Measurements from ENCODE around the gene B4GALNT4. TPM values are rescaled to one million over a fixed set of nuclear protein-coding genes. Genes with fewer than 3 reads are reported as not detected.
"Not testable (repeated sequence)": the region's sequence is repeated elsewhere in the genome, so short reads cannot be mapped to it uniquely, and the experiment has no call there.

The B4GALNT4 gene
- total RNA-seq, 1 experiment from 2014 or later, result 1.9 TPM

DNA sequence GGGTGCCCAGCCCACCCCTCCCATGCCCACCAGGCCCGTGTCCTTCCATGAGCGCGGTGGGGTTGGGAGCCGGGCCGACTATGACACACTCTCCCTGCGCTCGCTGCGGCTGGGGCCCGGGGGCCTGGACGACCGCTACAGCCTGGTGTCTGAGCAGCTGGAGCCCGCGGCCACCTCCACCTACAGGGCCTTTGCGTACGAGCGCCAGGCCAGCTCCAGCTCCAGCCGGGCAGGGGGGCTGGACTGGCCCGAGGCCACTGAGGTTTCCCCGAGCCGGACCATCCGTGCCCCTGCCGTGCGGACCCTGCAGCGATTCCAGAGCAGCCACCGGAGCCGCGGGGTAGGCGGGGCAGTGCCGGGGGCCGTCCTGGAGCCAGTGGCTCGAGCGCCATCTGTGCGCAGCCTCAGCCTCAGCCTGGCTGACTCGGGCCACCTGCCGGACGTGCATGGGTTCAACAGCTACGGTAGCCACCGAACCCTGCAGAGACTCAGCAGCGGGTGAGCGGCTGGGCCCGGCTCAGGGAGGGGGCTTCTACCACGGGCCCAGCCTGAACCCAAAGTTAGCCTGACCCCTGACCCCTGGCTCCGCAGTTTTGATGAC, 27.7 kb downstream of the B4GALNT4 start:
- no peak overlapping the region for H3K27ac Mint-ChIP-seq (ENCODE audit: unreplicated experiment)
- TF ChIP-seq, protein P1, sequence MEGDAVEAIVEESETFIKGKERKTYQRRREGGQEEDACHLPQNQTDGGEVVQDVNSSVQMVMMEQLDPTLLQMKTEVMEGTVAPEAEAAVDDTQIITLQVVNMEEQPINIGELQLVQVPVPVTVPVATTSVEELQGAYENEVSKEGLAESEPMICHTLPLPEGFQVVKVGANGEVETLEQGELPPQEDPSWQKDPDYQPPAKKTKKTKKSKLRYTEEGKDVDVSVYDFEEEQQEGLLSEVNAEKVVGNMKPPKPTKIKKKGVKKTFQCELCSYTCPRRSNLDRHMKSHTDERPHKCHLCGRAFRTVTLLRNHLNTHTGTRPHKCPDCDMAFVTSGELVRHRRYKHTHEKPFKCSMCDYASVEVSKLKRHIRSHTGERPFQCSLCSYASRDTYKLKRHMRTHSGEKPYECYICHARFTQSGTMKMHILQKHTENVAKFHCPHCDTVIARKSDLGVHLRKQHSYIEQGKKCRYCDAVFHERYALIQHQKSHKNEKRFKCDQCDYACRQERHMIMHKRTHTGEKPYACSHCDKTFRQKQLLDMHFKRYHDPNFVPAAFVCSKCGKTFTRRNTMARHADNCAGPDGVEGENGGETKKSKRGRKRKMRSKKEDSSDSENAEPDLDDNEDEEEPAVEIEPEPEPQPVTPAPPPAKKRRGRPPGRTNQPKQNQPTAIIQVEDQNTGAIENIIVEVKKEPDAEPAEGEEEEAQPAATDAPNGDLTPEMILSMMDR (IDR thresholded peaks at IDR 0.05; ENCODE audit: unreplicated experiment), result no peak
- no peaks in the 10 kb centered on the region for H3K27me3 Mint-ChIP-seq (ENCODE audit: unreplicated experiment)
- H3K9me3 Mint-ChIP-seq (ENCODE audit: low read depth, unreplicated experiment), result no peaks in the 10 kb centered on the region
- H3K4me1 Mint-ChIP-seq (ENCODE audit: low read depth, unreplicated experiment), result peaks cover 8% of the 10 kb centered on the region
- intact Hi-C loops (cut with micrococcal nuclease; ENCODE audit: unreplicated experiment), result no loop called here
- CTCF ChIA-PET, result interaction anchor here (0.9 to 1.3 kb wide), 2 partner anchors 51 to 129 kb away, joined by 3 to 9 read pairs; no protein-coding TSS in a partner anchor
- BruUV-seq (replicated peaks), result no TSS peak
- no peak for DNase-seq
- H3K4me3 Mint-ChIP-seq (ENCODE audit: low read depth, unreplicated experiment), result no peak overlapping the region
- H3K36me3 Mint-ChIP-seq (ENCODE audit: insufficient read depth, unreplicated experiment), result peaks cover 60% of the 10 kb centered on the region

DNA sequence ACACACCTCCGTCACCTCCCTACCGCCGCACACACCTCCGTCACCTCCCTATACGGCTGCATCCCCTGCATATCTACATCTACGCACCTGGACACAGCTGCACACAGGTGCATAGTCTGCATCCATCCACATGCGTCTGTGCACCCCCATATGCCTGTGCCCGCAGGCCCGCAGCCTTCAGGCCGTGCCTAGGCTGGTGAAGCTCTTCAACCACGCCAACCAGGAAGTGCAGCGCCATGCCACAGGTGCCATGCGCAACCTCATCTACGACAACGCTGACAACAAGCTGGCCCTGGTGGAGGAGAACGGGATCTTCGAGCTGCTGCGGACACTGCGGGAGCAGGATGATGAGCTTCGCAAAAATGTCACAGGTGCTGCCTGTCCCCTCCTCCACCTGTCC, 29.5 kb downstream of the B4GALNT4 start:
- no peak overlapping the region for H3K4me3 Mint-ChIP-seq (ENCODE audit: low read depth, unreplicated experiment)
- no peaks in the 10 kb centered on the region for H3K27me3 Mint-ChIP-seq (ENCODE audit: unreplicated experiment)
- intact Hi-C loops (cut with micrococcal nuclease; ENCODE audit: unreplicated experiment), result no loop called here
- BruUV-seq (replicated peaks), result no TSS peak
- H3K9me3 Mint-ChIP-seq (ENCODE audit: low read depth, unreplicated experiment), result no peaks in the 10 kb centered on the region
- CTCF ChIA-PET, result no interaction called here
- H3K36me3 Mint-ChIP-seq (ENCODE audit: insufficient read depth, unreplicated experiment), result peaks cover 62% of the 10 kb centered on the region
- H3K27ac Mint-ChIP-seq (ENCODE audit: unreplicated experiment), result no peak overlapping the region
- DNase-seq, result no peak
- TF ChIP-seq, protein P1 (IDR thresholded peaks at IDR 0.05; ENCODE audit: unreplicated experiment), result no peak
- peaks cover 8% of the 10 kb centered on the region for H3K4me1 Mint-ChIP-seq (ENCODE audit: low read depth, unreplicated experiment)

- CTCF ChIA-PET, result no interaction called here
- H3K27me3 Mint-ChIP-seq (ENCODE audit: unreplicated experiment), result no peaks in the 10 kb centered on the region
- intact Hi-C loops (cut with micrococcal nuclease; ENCODE audit: unreplicated experiment), result no loop called here
- TF ChIP-seq, protein P1 (IDR thresholded peaks at IDR 0.05; ENCODE audit: unreplicated experiment), result no peak
- H3K4me1 Mint-ChIP-seq (ENCODE audit: low read depth, unreplicated experiment), result peaks cover 8% of the 10 kb centered on the region
- BruUV-seq (replicated peaks), result no TSS peak
- H3K27ac Mint-ChIP-seq (ENCODE audit: unreplicated experiment), result peak overlapping the region; percentile 27
- DNase-seq, result no peak
- no peaks in the 10 kb centered on the region for H3K9me3 Mint-ChIP-seq (ENCODE audit: low read depth, unreplicated experiment)
- H3K4me3 Mint-ChIP-seq (ENCODE audit: low read depth, unreplicated experiment), result no peak overlapping the region
- H3K36me3 Mint-ChIP-seq (ENCODE audit: insufficient read depth, unreplicated experiment), result peaks cover 62% of the 10 kb centered on the region
These were observed 30.5 kb downstream of the B4GALNT4 start for GRCh38 chr11:399731-400211.

DNA sequence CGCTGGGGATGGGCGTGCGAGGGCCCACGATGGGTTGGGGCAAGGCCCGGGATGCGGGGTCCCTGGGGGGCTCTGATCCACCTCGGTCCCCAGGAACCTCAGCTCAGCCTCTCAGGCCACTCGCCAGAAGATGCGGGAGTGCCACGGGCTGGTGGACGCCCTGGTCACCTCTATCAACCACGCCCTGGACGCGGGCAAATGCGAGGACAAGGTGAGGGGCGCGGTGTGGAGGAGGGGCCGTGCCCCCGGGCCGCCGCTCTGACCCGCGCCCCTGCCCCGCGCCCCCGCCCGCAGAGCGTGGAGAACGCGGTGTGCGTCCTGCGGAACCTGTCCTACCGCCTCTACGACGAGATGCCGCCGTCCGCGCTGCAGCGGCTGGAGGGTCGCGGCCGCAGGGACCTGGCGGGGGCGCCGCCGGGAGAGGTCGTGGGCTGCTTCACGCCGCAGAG, 31.0 kb downstream of the B4GALNT4 start:
- Mint-ChIP-seq H3K4me3 (ENCODE audit: low read depth, unreplicated experiment) (no peak overlapping the region), H3K4me1 (ENCODE audit: low read depth, unreplicated experiment) (peaks cover 8% of the 10 kb centered on the region), H3K36me3 (ENCODE audit: insufficient read depth, unreplicated experiment) (peaks cover 62% of the 10 kb centered on the region), H3K27ac (ENCODE audit: unreplicated experiment) (peak overlapping the region; percentile 27), H3K27me3 (ENCODE audit: unreplicated experiment) (no peaks in the 10 kb centered on the region), H3K9me3 (ENCODE audit: low read depth, unreplicated experiment) (no peaks in the 10 kb centered on the region)
- no TSS peak for BruUV-seq (replicated peaks)
- intact Hi-C loops (cut with micrococcal nuclease; ENCODE audit: unreplicated experiment), result no loop called here
- CTCF ChIA-PET, result no interaction called here
- TF ChIP-seq, protein P1 (IDR thresholded peaks at IDR 0.05; ENCODE audit: unreplicated experiment), result no peak
- DNase-seq, result no peak

DNA sequence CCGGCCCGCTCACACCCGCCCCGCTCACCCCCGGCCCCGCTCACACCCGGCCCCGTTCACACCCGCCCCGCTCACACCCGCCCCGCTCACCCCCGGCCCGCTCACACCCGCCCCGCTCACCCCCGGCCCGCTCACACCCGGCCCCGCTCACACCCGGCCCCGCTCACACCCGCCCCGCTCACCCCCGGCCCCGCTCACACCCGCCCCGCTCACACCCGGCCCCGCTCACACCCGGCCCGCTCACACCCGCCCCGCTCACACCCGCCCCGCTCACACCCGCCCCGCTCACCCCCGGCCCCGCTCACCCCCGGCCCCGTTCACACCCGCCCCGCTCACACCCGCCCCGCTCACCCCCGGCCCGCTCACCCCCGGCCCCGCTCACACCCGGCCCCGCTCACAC, 31.9 kb downstream of the B4GALNT4 start:
- not testable (repeated sequence) for H3K4me3 Mint-ChIP-seq (ENCODE audit: low read depth, unreplicated experiment)

More for the DNA sequence above, 31.9 kb downstream of the B4GALNT4 start:
- peaks cover 63% of the 10 kb centered on the region for H3K36me3 Mint-ChIP-seq (ENCODE audit: insufficient read depth, unreplicated experiment)
- H3K4me1 Mint-ChIP-seq (ENCODE audit: low read depth, unreplicated experiment); intact Hi-C loops (cut with micrococcal nuclease; ENCODE audit: unreplicated experiment); H3K27me3 Mint-ChIP-seq (ENCODE audit: unreplicated experiment); CTCF ChIA-PET; DNase-seq; H3K27ac Mint-ChIP-seq (ENCODE audit: unreplicated experiment); BruUV-seq (replicated peaks); H3K9me3 Mint-ChIP-seq (ENCODE audit: low read depth, unreplicated experiment): not testable (repeated sequence)
